H1 (cell line): ENCODE measurements around the gene DLAT. TPM values are rescaled to one million over a fixed set of nuclear protein-coding genes. Genes with fewer than 3 reads are reported as not detected.
A peak's percentile ranks its signal among the peaks of the same experiment; 100 is the strongest.

ENCODE experiments used
- ASH2L ChIP-seq: fragments of 200-600, 300-600 bp; sonication (generic); IDR thresholded peaks from one replicate; pipeline ENCODE4 v1.7.1; 2017; ENCODE audit warnings: low read length
- PHF8 ChIP-seq: fragments of 200-600 bp; sonication (generic); conservative IDR thresholded peaks from 2 replicates; pipeline ENCODE4 v1.7.1; 2012; ENCODE audit warnings: low read depth, mild to moderate bottlenecking, inconsistent platforms, low read length, moderate library complexity
- SAP30 ChIP-seq: fragments of 300-600 bp; sonication (generic); IDR thresholded peaks from 2 replicates; pipeline ENCODE4 v1.7.1; 2012; ENCODE audit warnings: low read length, moderate library complexity, mild to moderate bottlenecking, inconsistent platforms; ENCODE audit not compliant: insufficient read depth, insufficient replicate concordance
- SIX5 ChIP-seq: IDR thresholded peaks from 2 replicates; pipeline ENCODE4 v1.6.1; 2011; ENCODE audit warnings: mild to moderate bottlenecking, low read depth, low read length
- SUZ12 ChIP-seq: fragments of 200-600 bp; sonication (generic); IDR thresholded peaks from 2 replicates; pipeline ENCODE4 v1.6.1; 2012; ENCODE audit warnings: mild to moderate bottlenecking, inconsistent platforms, low read length, moderate library complexity, mixed read lengths
- polyA plus RNA-seq, 7 experiments: library from polyadenylated mRNA; depleted of rRNA in 3 of 7; stranded (reverse) in 5 of 7; unstranded in 2 of 7; fragments of >200 nt in 5 of 7; fragments of 200-250 nt in 2 of 7; gene quantifications; 1 replicate in 5 of 7; 2 replicates in 1 of 7; 4 replicates in 1 of 7; pipeline versions ENCODE4 v1.2.1 to v1.2.3, GENCODE V29; 2011 to 2013; ENCODE audit warnings: missing spikeins in 2 of 7, mixed read lengths in 2 of 7
- total RNA-seq: library from RNA; stranded (reverse); fragmentation: NEBNext Ultra II Directional; extraction: Animal tissue kit (Norgen Biotek cat#: 25700); gene quantifications from 2 replicates; pipeline ENCODE4 v1.2.1, GENCODE V29; 2021

The DLAT gene
- total and polyA plus RNA-seq, 2 of the 8 experiments (the other 6 are each of a cell fraction or from before 2014, with no cell fraction given), result 23.1 to 66.2 TPM

GRCh38 chr11:111977146-111978027, 47.8 kb upstream of the DLAT start (continued):
- TF ChIP-seq ASH2L (no peak), SIX5 (no peak), SUZ12 (no peak), SAP30 (peak; percentile 56), PHF8 (0 out of 2 replicates have a peak, but pooled peaks have one; percentile 2)
